Cerebellar nuclear complex (tissue), 1 donor: ENCODE data around the gene HEPHL1.

Source experiments
- DNase-seq, 2 experiments: peaks; one replicate each; lab custom pipeline; 2025; lab: John Stamatoyannopoulos, UW

Gene HEPHL1

GRCh38 chr11:94129512-94130297 is 108.6 kb downstream of the HEPHL1 start:
- DNase-seq, result no peak

GRCh38 chr11:94130298-94131046 is 109.3 kb downstream of the HEPHL1 start:
- DNase-seq, result no peak

GRCh38 chr11:94131047-94131717 is 110.0 kb downstream of the HEPHL1 start:
- DNase-seq, result no peak

- no peak for DNase-seq
Observed at GRCh38 chr11:94131718-94132115, 110.6 kb downstream of the HEPHL1 start.

DNA sequence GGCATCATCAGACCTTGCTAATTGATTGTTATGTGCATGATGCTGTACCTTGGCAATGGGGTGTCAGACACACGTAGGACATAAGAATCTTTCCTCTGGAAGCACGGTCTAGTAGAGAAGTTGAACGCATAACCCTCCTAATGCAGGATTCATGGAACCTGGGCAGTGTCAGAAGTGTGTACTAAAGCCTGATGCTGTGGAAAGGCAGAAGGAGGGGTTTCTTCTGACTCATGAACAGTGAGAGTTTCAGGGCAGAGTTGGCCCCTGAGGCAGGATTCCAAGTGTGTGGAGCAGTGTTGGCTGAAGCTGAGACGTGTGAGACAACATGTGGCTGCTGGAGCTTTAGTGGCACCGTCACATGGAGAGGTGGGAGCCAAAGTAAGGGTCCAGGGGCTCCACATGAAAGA is 111.0 kb downstream of the HEPHL1 start:
- DNase-seq, result no peak

DNA sequence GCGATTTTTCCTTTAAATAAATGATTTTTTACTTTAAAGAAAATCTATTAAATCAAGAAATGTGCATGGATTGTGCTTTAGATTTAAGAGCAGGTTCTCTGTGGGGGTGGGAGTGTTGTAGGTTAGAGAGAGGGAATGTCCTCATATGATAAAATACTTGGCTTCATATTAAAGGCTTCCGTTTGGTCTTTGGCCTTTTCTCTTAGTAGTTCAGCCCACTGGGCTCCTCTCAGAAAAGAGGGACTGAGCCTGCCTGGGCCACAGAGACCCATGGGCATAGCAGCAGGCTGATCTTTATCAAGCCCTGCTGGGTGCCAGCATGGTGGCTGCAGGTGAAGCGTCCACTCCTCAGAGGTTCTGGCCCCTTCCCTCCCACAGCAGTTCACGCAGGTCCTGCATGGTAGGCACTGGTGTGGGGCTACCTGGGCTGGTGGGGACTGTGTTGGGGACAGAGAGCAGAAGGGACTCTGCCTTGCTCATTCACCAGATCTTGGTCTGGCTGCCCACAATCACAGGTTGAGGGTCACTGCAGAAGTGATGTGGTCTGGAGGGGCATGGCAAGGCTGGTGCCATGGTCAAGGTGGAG is 111.8 kb downstream of the HEPHL1 start:
- DNase-seq, result no peak

DNA sequence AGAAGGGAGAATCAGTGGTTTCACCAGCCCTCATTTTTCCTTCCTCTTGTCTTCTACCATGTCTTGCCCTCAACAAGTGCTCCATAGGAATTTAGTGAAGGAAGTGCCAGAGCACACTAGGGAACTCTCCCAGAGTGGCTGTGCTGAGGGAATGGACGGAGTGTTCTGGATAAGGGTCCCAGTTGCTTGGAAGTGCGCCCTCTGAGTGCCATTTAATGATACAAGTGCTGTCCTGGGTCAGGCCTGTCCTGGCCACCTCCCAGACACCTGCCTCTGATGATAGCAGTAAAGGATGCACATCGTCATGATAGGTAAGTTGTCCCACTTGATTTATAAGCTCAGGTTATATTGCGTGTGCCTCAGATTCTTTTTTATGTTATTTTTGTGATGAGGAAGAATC is 112.6 kb downstream of the HEPHL1 start:
- DNase-seq, result no peak

GRCh38 chr11:94134651-94135512 is 113.7 kb downstream of the HEPHL1 start:
- no peak for DNase-seq

GRCh38 chr11:94139416-94139815 is 118.3 kb downstream of the HEPHL1 start:
- DNase-seq, result no peak

GRCh38 chr11:94140154-94140655 is 119.1 kb downstream of the HEPHL1 start:
- DNase-seq, result no peak

DNA sequence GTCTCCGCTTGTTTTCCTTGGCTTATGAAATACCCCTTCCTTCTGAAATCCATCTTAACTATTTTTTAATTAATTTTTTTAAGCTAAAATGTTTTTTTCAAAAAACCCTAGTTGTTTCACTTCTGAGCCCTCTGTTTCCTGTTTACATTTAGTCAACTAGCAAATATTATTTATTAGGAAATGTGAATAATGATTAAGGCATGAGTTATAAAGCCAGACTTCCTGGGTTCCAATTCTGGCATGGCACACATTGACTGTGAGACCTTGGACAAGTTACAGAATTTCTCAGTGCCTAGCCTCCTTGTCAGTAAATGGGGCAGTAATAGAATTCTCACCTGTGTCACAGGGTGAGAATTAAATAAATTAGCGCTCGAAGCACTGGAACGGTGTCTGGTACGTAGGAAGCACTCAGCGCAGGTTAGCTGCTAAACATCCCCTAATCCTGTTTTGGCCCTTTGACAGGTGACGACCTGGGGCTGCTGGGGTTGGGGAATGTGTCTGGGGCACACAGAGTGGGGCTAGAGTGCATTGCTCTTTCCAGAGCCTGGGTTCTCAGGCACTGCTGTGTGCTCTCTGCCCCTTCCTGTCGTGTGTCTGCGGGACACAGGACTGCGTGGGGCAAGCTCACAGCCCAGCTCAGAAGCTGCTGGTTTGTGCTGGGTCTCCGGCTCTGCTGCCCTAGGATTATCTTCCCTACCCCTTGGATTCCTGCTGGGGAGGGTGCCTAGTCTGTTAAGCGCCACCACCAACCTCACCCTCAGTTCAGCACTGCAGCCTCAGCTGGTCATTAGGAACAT is 120.6 kb downstream of the HEPHL1 start:
- DNase-seq, result no peak

DNA sequence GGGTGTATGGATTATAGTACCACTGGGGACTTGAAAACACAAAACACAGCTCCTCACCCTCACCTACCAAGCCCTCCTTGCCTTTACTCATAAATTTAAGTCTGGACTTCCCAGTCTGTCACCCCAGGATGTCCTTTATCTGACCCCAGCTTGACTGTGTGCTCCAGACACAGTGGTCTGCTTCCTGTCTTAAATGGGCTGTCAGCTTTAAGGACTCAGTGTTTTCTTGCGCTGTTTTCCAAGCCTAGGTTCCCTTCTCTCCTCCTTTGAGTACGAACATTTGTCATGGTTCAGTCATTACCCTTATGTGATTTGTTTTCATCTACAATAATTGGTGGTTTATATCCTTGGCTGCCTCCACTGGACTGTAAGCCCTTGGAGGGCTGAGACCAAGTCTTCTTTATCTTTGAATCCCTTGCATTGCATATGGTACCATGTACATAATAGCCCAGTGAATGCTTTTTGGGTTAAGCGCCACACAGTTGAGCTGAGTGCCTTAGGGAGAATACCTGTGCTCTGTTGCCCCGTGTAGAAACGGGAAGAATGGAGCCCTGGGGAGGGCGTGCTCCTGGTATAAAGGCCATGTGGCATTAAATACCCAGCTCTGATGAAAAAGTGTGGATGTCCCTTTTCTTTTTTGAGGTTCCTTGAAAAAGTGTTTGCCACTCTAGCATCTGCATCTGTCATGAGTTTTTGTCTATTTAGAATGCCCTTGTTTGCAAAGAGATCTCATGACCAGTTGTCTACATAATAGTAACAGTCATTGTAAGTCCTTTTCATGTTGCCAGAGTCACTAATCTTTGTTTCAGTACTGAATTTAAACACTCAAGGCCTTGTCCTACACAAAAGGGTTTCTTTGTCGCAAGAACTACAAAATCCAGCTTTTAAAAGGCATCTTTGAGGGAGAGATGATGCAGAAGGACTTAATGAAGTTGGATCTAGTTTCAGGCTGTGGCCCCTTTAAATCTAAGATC is 121.4 kb downstream of the HEPHL1 start:
- DNase-seq, result no peak

- DNase-seq, result no peak
Observed at GRCh38 chr11:94144216-94144615, 123.1 kb downstream of the HEPHL1 start.

DNA sequence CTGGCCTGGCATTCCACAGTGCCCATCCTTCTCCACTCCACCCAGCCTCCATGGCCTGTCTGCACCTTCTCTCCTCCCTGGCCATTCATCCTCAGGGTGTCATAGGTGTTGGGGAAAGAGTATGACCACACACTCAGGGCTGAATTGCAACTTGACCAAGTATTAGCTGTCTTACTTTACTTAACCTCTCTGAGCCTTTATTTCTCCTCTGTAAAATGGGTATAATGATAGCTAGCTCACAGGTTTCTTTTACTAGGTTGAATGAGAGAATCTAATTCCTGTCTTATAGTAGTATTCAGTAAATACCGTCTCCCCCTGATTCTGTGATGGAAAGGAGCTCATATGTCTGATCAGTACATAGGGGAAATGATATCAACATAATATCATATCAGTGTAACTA is 123.5 kb downstream of the HEPHL1 start:
- DNase-seq, result no peak

DNA sequence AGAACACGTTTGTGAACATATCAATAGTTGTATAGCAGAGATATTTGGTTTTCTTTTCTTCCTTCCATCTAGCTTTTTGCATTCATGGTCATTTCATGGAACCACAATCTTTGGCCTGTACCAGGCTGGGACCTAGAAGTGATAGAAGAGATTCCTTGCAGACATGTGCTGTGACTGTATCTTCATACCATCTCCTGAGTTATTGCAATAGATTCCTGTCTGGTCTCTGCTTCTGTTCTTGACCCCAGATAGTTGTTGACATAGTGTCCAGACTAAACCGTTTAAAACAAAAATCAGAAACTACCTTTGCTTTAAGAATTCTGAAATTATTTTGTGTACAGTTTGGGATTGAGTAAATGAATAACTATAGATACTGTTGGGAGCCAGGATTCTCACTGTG is 124.3 kb downstream of the HEPHL1 start:
- DNase-seq, result no peak

GRCh38 chr11:94145916-94146315 is 124.8 kb downstream of the HEPHL1 start:
- no peak for DNase-seq

- DNase-seq, result no peak
Observed at GRCh38 chr11:94147433-94147845, 126.3 kb downstream of the HEPHL1 start.

DNA sequence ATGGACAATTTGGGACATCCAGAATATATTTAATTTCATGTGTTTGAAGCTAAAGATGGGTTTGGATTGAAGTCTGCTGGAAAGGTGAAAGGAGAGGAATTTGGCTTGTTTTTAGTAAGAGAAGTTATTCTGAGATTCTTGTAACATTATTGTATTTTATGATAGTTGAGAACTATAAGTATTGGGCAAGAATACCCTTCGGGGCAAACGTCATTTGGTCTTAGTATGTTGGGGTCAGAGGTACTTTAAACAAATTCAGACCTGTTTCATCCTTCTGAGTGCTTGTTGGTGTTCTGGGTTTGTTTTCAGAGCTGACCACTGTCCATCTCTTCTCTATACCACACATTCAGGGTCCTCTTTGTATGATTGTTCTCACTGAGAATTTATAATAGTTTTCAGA is 127.0 kb downstream of the HEPHL1 start:
- DNase-seq, result no peak

DNA sequence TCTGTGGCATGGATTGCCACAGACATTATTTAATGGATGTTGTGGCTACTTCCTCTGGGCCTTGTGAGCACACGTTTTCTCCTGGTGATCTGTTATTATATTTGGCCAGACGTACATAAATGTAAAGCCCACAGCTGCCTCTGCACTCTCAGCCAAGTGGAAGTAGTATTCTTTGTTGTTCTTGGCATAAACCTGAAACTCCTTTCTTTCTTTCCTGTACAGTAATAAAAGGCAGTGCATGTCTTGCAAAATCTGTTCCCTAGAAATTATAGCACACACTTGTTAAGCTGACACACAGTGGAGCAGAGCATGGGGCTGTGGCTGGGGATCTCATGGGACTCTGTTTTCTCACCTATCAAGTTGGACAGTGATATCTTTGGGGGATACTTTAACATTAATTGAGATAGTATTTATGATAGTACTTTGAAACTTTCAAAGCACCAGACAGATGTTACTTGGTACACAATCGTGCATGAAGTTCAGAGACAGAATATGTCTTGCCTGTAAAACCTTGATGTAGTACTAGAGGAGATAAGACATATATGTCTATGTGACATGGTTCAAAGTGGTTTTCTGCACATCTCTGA is 128.4 kb downstream of the HEPHL1 start:
- no peak for DNase-seq
